PFSK-1 (cell line): ENCODE results near the gene COL6A2.

Source experiments
- FOXP2 ChIP-seq: optimal IDR thresholded peaks from 2 replicates; pipeline ENCODE3; 2011; ENCODE audit warnings: borderline replicate concordance, control low read depth, inconsistent platforms; ENCODE audit not compliant: insufficient read depth; ENCODE audit errors: extremely low read length, extremely low read depth
- POLR2AphosphoS5 ChIP-seq: IDR thresholded peaks from 2 replicates; pipeline ENCODE4 v1.6.1; 2012; ENCODE audit warnings: low read depth, mild to moderate bottlenecking, control low read depth, low read length, moderate library complexity

DNA sequence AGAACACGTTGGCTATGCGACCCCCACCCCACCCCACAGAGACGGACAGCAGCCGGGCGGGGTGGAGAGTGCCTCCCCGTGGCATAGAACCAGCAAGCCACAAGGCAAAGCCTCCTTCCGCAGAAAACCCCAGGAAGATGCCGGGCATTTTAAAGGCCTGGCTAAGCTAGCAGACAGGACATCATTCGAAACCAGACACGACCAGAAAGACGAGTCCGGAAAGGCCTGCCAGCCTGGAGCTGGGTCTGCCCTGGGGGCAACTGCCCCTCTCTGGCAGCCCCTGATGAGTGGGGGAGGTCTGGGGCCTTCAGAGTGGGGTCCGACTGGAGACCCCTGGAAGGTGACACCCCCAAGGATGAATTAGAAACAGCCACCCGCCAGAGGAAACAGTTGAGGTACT, 48.9 kb downstream of the COL6A2 start:
- TF ChIP-seq FOXP2, result no peak
- no peak for TF ChIP-seq POLR2AphosphoS5
